Mesenchymal stem cell (in vitro differentiated cells and primary cell): ENCODE results near the gene DUOXA2.
A peak's percentile ranks its signal among the peaks of the same experiment; 100 is the strongest.

Source experiments
- DNase-seq: peaks from one replicate; pipeline ENCODE4 v3.0.0-alpha.2; 2013
- H2AFZ ChIP-seq: one replicate; pipeline ENCODE4 v1.6.1; 2013; ENCODE audit warnings: low read depth, mild to moderate bottlenecking, control low read depth, inconsistent platforms, low read length, moderate library complexity
- H2AK5ac ChIP-seq: 2 replicates; pipeline ENCODE4 v1.6.1; 2013; ENCODE audit warnings: low read length, moderate library complexity, mild to moderate bottlenecking, inconsistent platforms; ENCODE audit not compliant: severe bottlenecking
- H2BK120ac ChIP-seq: one replicate; pipeline ENCODE4 v1.6.1; 2013; ENCODE audit warnings: low read depth, mild to moderate bottlenecking, inconsistent platforms, low read length, moderate library complexity
- H2BK12ac ChIP-seq, 2 experiments: one replicate each; pipeline ENCODE4 v1.6.1; 2013; ENCODE audit warnings: inconsistent platforms in 2 of 2, low read length in 2 of 2, mild to moderate bottlenecking in 2 of 2, moderate library complexity in 2 of 2, control low read depth in 1 of 2
- H2BK15ac ChIP-seq: one replicate; pipeline ENCODE4 v1.6.1; 2013; ENCODE audit warnings: mild to moderate bottlenecking, low read depth, inconsistent platforms; ENCODE audit not compliant: poor library complexity, severe bottlenecking
- H2BK5ac ChIP-seq: 2 replicates; pipeline ENCODE4 v1.6.1; 2013; ENCODE audit warnings: low read depth, mild to moderate bottlenecking, low read length, control low read depth, inconsistent platforms; ENCODE audit not compliant: poor library complexity, severe bottlenecking
- H3K14ac ChIP-seq, 2 experiments: one replicate each; pipeline ENCODE4 v1.6.1; 2013; ENCODE audit warnings: inconsistent platforms in 2 of 2, low read length in 2 of 2, control low read depth in 1 of 2, mild to moderate bottlenecking in 1 of 2, moderate library complexity in 1 of 2
- H3K18ac ChIP-seq, 2 experiments: one replicate each; pipeline ENCODE4 v1.6.1; 2013; ENCODE audit warnings: inconsistent platforms in 2 of 2, low read length in 2 of 2, control low read depth in 1 of 2, low read depth in 1 of 2, mild to moderate bottlenecking in 1 of 2
- H3K23ac ChIP-seq, 2 experiments: one replicate each; pipeline ENCODE4 v1.6.1; 2013; ENCODE audit warnings: inconsistent platforms in 2 of 2, low read length in 2 of 2, mild to moderate bottlenecking in 2 of 2, moderate library complexity in 2 of 2, control low read depth in 1 of 2
- H3K27ac ChIP-seq: 2 replicates; pipeline ENCODE4 v1.5.1; 2013; ENCODE audit warnings: mild to moderate bottlenecking, moderate library complexity, low read length, control low read depth, inconsistent platforms; ENCODE audit not compliant: poor library complexity, severe bottlenecking
- H3K27me3 ChIP-seq, 2 experiments: 2 replicates each; pipeline versions ENCODE4 v1.6.1 to v1.7.0; 2013; ENCODE audit warnings: low read length in 2 of 2, mild to moderate bottlenecking in 2 of 2, moderate library complexity in 2 of 2, control low read depth in 1 of 2, inconsistent platforms in 1 of 2; ENCODE audit not compliant: control insufficient read depth in 1 of 2, insufficient read depth in 1 of 2
- H3K36me3 ChIP-seq, 2 experiments: 2 replicates each; pipeline versions ENCODE4 v1.6.1 to v1.7.0; 2013; ENCODE audit warnings: low read length in 2 of 2, control low read depth in 1 of 2, inconsistent platforms in 1 of 2, low read depth in 1 of 2, mild to moderate bottlenecking in 1 of 2; ENCODE audit not compliant: insufficient read depth in 2 of 2, control insufficient read depth in 1 of 2
- H3K4ac ChIP-seq, 2 experiments: one replicate each; pipeline ENCODE4 v1.6.1; 2013; ENCODE audit warnings: inconsistent platforms in 2 of 2, low read length in 2 of 2, mild to moderate bottlenecking in 2 of 2, moderate library complexity in 2 of 2, control low read depth in 1 of 2, low read depth in 1 of 2
- H3K4me1 ChIP-seq: 2 replicates; pipeline ENCODE4 v1.6.1; 2013; ENCODE audit warnings: low read depth, low read length, control low read depth; ENCODE audit not compliant: control insufficient read depth, insufficient read depth
- H3K4me2 ChIP-seq: 2 replicates; pipeline ENCODE4 v1.6.1; 2013; ENCODE audit warnings: low read length, mild to moderate bottlenecking, inconsistent platforms; ENCODE audit not compliant: poor library complexity, severe bottlenecking
- H3K4me3 ChIP-seq, 2 experiments: 2 replicates each; pipeline versions ENCODE4 v1.5.1 to v1.7.0; 2013; ENCODE audit warnings: low read length in 2 of 2, mild to moderate bottlenecking in 2 of 2, control low read depth in 1 of 2, low read depth in 1 of 2; ENCODE audit not compliant: insufficient read depth in 1 of 2
- H3K79me1 ChIP-seq: replicated peaks from 2 replicates; pipeline ENCODE4 v1.6.1; 2013; ENCODE audit warnings: mild to moderate bottlenecking, control low read depth, low read length, inconsistent platforms; ENCODE audit not compliant: poor library complexity, severe bottlenecking
- H3K9ac ChIP-seq: 2 replicates; pipeline ENCODE4 v1.7.0; 2013; ENCODE audit warnings: mild to moderate bottlenecking, low read length, moderate library complexity
- H3K9me3 ChIP-seq: 2 replicates; pipeline ENCODE4 v1.7.0; 2013; ENCODE audit warnings: mild to moderate bottlenecking, low read length; ENCODE audit not compliant: control insufficient read depth
- H4K8ac ChIP-seq: one replicate; pipeline ENCODE4 v1.6.1; 2013; ENCODE audit warnings: inconsistent platforms, mild to moderate bottlenecking, low read length, moderate library complexity
- H4K91ac ChIP-seq: one replicate; pipeline ENCODE4 v1.6.1; 2013; ENCODE audit warnings: mild to moderate bottlenecking, low read length, inconsistent platforms
- WGBS: methylation state at CpG from one replicate; pipeline ENCODE4 v1.1.7; 2013; ENCODE audit warnings: mixed read lengths; 5-methylcytosine and 5-hydroxymethylcytosine counted together

The DUOXA2 gene

GRCh38 chr15:45138814-45139765 is 25.0 kb downstream of the DUOXA2 start:
- Histone ChIP-seq H3K27ac (no peak overlapping the region), H3K9ac (no peak overlapping the region), H2AK5ac (no peak overlapping the region), H2AFZ (no peak overlapping the region), H3K18ac (no peak overlapping the region), H3K23ac (no peak overlapping the region), H3K36me3 (no peaks in the 10 kb centered on the region), H3K14ac (no peak overlapping the region), H2BK5ac (no peak overlapping the region), H3K9me3 (no peaks in the 10 kb centered on the region), H3K4ac (no peak overlapping the region), H3K79me1 (no peaks in the 10 kb centered on the region), H3K27me3 (peaks cover 38 to 46% of the 10 kb centered on the region in 2 experiments), H3K4me3 (no peak overlapping the region), H4K91ac (no peak overlapping the region), H2BK120ac (no peak overlapping the region), H4K8ac (no peak overlapping the region), H3K4me1 (no peaks in the 10 kb centered on the region), H2BK12ac (no peak overlapping the region), H3K4me2 (no peak overlapping the region), H2BK15ac (no peak overlapping the region)
- DNase-seq = no peak
- 85% methylated on average over 10 of the region's 12 CpGs for WGBS

GRCh38 chr15:45139770-45140169 is 25.6 kb downstream of the DUOXA2 start:
- Histone ChIP-seq H2BK12ac (no peak overlapping the region), H3K9me3 (no peaks in the 10 kb centered on the region), H2BK120ac (no peak overlapping the region), H2BK5ac (no peak overlapping the region), H3K23ac (no peak overlapping the region), H3K36me3 (no peaks in the 10 kb centered on the region), H3K4me3 (no peak overlapping the region), H4K8ac (no peak overlapping the region), H3K4ac (no peak overlapping the region), H3K18ac (no peak overlapping the region), H2AFZ (no peak overlapping the region), H3K79me1 (no peaks in the 10 kb centered on the region), H3K4me2 (no peak overlapping the region), H4K91ac (no peak overlapping the region), H2BK15ac (no peak overlapping the region), H2AK5ac (no peak overlapping the region), H3K4me1 (no peaks in the 10 kb centered on the region), H3K27me3 (peaks cover 34 to 43% of the 10 kb centered on the region in 2 experiments), H3K9ac (no peak overlapping the region), H3K27ac (no peak overlapping the region), H3K14ac (no peak overlapping the region)
- no peak for DNase-seq
- WGBS = 92% methylated on average over 6 of the region's 6 CpGs

- H2BK12ac ChIP-seq = no peak overlapping the region
- H2BK15ac ChIP-seq = no peak overlapping the region
- no peak overlapping the region for H2BK5ac ChIP-seq
- no peaks in the 10 kb centered on the region for H3K9me3 ChIP-seq
- 89% methylated on average over 10 of the region's 10 CpGs for WGBS
- H3K4ac ChIP-seq = no peak overlapping the region
- H3K4me3 ChIP-seq = no peak overlapping the region
- H3K18ac ChIP-seq = no peak overlapping the region
- no peak overlapping the region for H2AFZ ChIP-seq
- no peak for DNase-seq
- no peak overlapping the region for H3K27ac ChIP-seq
- H2AK5ac ChIP-seq = no peak overlapping the region
- H3K4me1 ChIP-seq = no peaks in the 10 kb centered on the region
- no peak overlapping the region for H4K8ac ChIP-seq
- H3K9ac ChIP-seq = no peak overlapping the region
- H3K36me3 ChIP-seq = no peaks in the 10 kb centered on the region
- H3K79me1 ChIP-seq = no peaks in the 10 kb centered on the region
- H4K91ac ChIP-seq = no peak overlapping the region
- no peak overlapping the region for H2BK120ac ChIP-seq
- H3K14ac ChIP-seq = no peak overlapping the region
- no peak overlapping the region for H3K4me2 ChIP-seq
- no peak overlapping the region for H3K23ac ChIP-seq
- H3K27me3 ChIP-seq = peaks cover 29 to 44% of the 10 kb centered on the region in 2 experiments
Measured at GRCh38 chr15:45140557-45141250, 26.6 kb downstream of the DUOXA2 start.

GRCh38 chr15:45141386-45141785 is 27.3 kb downstream of the DUOXA2 start:
- Histone ChIP-seq H3K14ac (peak overlapping the region in 1 of 2 experiments; percentile 71), H3K36me3 (no peaks in the 10 kb centered on the region), H2AFZ (no peak overlapping the region), H3K4ac (no peak overlapping the region), H3K4me1 (no peaks in the 10 kb centered on the region), H3K27ac (no peak overlapping the region), H2BK5ac (no peak overlapping the region), H3K79me1 (no peaks in the 10 kb centered on the region), H3K18ac (no peak overlapping the region), H2BK120ac (no peak overlapping the region), H3K4me3 (no peak overlapping the region), H2AK5ac (no peak overlapping the region), H2BK15ac (no peak overlapping the region), H4K8ac (no peak overlapping the region), H4K91ac (no peak overlapping the region), H3K9ac (no peak overlapping the region), H3K9me3 (no peaks in the 10 kb centered on the region), H3K27me3 (peaks cover 23 to 44% of the 10 kb centered on the region in 2 experiments), H2BK12ac (no peak overlapping the region), H3K4me2 (no peak overlapping the region), H3K23ac (no peak overlapping the region)
- no peak for DNase-seq
- 79% methylated on average over 4 of the region's 5 CpGs for WGBS
